GM19468 (cell line): Measurements from ENCODE around the gene NDUFS4.
"Not testable (repeated sequence)": the region's sequence is repeated elsewhere in the genome, so short reads cannot be mapped to it uniquely, and the experiment has no call there.

Source experiments
- ATAC-seq: cut with Tn5 transposase; IDR thresholded peaks from one replicate; pipeline ENCODE4 v1.9.1; 2021; ENCODE audit warnings: mild to moderate bottlenecking, moderate library complexity, moderate number of reproducible peaks; ENCODE audit not compliant: unreplicated experiment; ENCODE audit errors: extremely low read depth

NDUFS4 gene

DNA sequence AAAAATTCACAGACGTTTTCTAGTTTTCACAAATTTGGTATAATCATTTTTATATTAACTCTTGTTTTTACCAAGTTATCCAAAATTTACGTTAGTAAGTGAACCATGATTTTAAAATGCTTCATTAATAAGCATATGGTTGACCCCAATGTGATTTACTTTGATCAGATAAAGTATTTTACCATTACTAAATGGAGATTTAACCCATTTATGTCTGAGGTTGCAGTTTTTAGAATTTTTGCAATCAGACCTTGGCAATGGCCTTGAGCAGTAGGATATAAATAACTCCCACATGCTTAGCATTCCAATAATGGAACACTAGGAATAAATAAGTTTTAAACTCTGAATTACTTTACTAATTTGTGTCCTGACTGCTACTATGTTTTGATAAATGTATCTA is 84.6 kb downstream of the NDUFS4 start:
- no peak for ATAC-seq

DNA sequence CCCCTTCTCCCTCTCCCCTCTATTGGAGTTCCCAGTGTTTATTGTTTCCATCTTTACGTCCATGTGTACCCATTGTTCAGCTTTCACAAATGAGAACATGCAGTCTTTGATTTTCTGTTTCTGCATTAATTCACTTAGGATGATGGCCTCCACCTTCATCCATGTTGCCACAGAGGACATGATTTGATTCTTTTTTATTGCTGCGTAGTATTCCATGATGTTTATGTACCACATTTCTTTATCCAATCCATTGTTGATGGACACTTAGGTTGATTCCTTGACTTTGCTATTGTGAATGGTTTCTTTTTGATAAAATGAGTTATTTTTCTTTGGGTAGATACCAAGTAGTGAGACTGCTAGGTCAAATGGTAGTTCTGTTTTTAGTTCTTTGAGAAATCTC is 88.9 kb downstream of the NDUFS4 start:
- ATAC-seq = no peak

- not testable (repeated sequence) for ATAC-seq
Measured at GRCh38 chr5:53660573-53660972, 100.1 kb downstream of the NDUFS4 start.

DNA sequence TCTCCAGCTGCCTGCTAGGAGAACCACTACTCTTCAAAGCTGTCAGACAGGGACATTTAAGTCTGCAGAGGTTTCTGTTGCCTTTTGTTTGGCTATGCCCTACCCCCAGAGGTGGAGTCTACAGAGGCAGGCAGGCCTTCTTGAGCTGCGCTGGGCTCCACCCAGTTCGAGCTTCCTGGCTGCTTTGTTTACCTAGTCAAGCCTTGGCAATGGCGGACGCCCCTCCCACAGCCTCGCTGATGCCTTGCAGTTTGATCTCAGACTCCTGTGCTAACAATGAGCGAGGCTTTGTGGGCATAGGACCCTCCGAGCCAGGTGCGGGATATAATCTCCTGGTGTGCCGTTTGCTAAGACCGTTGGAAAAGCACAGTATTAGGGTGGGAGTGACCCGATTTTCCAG is 104.9 kb downstream of the NDUFS4 start:
- ATAC-seq = not testable (repeated sequence)

DNA sequence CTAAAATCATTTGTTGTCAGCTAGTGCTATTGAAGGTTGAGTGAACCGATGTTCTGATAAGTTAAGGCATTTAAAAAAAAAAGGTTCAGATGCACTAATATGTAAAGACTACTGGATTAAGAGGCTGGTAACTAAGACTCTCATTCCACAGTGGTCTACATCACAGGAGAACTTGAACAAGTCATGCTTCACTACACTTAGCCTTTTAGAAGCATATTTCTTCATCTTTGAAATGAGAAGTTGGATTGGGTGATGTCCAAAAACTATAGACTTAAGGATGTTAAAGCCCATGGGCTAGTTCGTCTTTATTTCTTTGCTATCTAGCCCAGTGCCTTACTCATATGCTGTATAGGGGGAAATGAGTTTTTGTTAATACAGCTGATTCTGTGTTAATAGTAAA is 107.2 kb downstream of the NDUFS4 start:
- ATAC-seq = no peak

GRCh38 chr5:53671447-53671846 is 111.0 kb downstream of the NDUFS4 start:
- ATAC-seq = no peak

DNA sequence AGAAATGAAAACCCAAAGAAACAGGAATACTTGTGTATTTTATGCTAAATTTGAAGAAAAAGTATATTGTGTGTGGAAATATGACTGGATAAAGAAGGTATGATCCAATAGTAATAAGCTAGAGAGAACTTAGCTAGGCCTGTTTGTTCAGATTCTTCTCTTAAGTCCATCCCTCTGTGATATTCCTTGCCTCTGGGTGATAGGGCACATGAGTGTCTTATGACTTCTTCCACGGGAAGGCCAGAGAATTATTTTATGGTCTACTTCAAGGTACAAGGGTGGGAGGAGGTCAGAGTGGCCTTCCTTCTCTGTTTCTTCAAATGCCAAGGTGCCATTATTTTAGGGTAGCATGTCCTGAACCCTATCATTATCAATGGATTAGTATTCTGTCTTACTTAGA is 113.7 kb downstream of the NDUFS4 start:
- no peak for ATAC-seq

GRCh38 chr5:53677632-53678031 is 117.2 kb downstream of the NDUFS4 start:
- ATAC-seq = no peak

DNA sequence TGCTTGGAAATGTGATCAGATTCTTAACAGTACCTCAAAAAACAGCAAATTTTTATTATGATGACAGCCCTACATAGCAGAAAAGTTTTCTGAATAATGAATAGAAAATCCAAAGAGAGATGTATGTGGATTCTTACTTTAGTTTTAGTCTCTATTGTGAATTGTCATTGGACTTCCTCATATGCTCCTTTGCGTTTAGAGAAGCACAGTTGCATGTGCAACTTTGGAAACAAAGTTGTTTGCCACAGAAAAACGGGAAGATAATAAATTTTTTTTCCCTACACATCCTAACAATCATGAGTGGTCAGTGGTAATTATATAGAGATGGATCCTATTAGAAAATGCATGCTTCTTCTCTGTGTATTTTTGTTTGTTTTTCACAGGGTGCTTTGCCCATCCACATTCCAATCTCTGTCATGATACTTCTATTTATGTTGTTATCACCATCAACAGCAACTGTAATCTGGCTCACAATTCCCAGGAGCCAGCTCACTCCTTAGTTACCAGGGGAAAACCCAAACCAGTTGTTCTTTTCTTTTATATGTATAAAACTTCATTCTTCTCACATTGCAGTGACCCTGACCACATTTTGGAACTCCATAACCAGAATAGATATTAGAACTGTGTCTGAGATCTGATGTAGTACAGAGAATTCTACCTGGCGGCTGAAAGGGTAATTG is 118.7 kb downstream of the NDUFS4 start:
- no peak for ATAC-seq

DNA sequence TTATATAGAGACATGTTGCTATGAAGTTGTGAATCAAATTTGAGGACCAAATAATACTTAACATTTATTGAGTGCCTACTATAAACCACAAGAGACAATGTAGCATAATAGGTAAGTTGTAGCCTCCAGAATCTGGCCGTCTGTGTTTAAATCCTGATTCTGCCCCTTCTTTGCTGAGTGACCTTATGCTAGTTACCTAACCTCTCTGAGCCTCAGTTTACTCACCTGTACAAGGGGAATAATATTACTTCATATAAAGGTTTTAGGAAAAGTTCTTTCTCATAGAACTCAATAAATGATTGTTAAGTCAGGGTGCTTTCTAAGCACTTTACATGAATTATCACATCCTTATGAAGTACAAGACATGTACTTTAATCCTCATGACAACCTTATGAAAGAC is 120.6 kb downstream of the NDUFS4 start:
- ATAC-seq = no peak

- ATAC-seq = no peak
Measured at GRCh38 chr5:53691014-53691413, 130.6 kb downstream of the NDUFS4 start.

DNA sequence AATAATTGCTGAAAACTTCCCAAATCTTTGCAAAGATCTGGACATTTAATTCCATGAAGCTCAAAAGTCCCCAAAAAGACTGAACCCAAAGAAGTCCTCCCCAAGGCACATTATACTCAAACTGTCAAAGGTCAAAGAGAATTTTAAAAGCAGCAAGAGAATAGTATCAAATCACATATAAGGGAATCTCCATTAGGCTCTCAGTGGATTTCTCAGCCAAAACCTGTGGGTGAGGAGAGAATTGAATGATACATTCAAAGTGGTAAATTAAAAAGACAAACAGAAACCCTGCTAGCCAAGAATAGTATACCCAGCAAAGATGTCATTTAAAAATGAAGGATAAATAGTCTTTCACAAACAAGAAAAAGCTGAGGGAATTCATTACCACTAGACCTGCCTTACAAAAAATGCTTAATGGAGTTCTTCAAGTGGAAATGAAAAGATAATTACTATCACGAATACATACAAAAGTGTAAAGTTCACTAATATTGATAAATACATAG is 134.1 kb downstream of the NDUFS4 start:
- no peak for ATAC-seq

GRCh38 chr5:53710405-53710804 is 150.0 kb downstream of the NDUFS4 start:
- ATAC-seq = not testable (repeated sequence)

DNA sequence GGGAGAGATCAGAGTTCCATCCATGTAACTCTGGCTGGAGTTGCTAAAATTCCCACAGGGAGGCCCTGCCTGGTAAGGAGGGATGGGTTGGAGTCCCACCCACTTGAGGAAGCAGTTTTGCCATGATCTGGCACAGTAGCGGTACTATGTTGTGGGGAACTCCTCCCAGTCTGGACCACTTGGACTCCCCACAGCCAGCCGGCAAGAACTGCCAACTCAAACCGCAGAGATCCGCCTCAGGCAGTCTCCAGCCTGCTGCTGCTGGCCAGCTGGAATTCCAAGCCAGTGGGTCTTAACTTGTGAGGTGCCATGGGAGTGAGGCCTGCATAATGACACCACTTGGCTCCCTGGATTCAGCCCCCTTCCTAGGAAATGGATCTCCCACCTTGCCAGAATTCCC is 151.9 kb downstream of the NDUFS4 start:
- ATAC-seq = no peak

GRCh38 chr5:53713978-53714666 is 153.7 kb downstream of the NDUFS4 start:
- no peak for ATAC-seq

DNA sequence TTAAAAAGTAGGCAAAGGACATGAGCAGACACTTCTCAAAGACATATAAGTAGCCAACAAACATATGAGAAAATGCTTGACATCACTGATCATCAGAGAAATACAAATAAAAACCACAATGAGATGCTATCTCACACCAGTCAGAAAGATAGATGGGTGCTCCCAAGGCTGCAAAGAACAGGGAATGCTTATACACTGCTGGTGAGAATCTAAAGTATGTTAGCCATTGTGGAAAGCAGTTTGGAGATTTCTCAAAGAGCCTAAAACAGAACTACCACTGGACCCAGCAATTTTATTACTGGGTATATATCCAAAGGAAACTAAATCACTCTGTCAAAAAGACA is 154.2 kb downstream of the NDUFS4 start:
- no peak for ATAC-seq

GRCh38 chr5:53726121-53726520 is 165.7 kb downstream of the NDUFS4 start:
- ATAC-seq = no peak

- no peak for ATAC-seq
Measured at GRCh38 chr5:53730943-53731342, 170.5 kb downstream of the NDUFS4 start.
